SH-SY5Y (cell line): ENCODE data around the gene C1QL3.

Experiments used
- GATA2 ChIP-seq: IDR thresholded peaks from 2 replicates; pipeline ENCODE4 v1.6.1; 2011; ENCODE audit warnings: mild to moderate bottlenecking, low read depth, low read length
- GATA3 ChIP-seq: IDR thresholded peaks from 2 replicates; pipeline ENCODE4 v1.6.1; 2011; ENCODE audit warnings: low read depth, mild to moderate bottlenecking, low read length, moderate library complexity

DNA sequence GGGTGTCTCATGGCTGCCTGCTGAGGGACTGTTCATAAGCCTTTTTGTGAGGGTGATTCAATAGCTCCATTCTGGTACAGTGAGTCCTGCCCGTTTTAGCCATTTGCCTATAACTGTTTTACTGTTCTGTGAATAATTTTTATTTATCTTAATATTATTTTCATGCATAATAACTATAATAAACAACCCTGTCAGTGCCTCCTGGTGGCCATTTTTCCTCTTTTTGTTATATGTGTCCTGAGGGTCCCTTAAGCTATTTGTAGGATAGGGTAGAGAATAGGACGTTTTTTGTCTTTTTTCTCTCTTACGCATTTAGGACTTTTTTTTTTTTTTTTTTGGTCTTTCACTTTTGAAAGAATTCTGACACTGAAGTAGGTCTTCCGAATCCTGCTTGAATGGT lies 2.9 kb downstream of the C1QL3 start:
- TF ChIP-seq GATA2 (no peak), GATA3 (no peak)
